GM19463 (cell line): ENCODE data around the gene SLC14A1.

ENCODE experiments used
- ATAC-seq: cut with Tn5 transposase; IDR thresholded peaks from one replicate; pipeline ENCODE4 v1.9.1; 2021; ENCODE audit warnings: mild to moderate bottlenecking, moderate library complexity; ENCODE audit not compliant: unreplicated experiment

The SLC14A1 gene

GRCh38 chr18:45719106-45719505 is 4.9 kb upstream of the SLC14A1 start:
- ATAC-seq, result no peak

- ATAC-seq, result peak; percentile 98
Measured at GRCh38 chr18:45722899-45723298, 1.1 kb upstream of the SLC14A1 start.

- ATAC-seq, result no peak
Measured at GRCh38 chr18:45724601-45725000, 620 bp downstream of the SLC14A1 start.

- no peak for ATAC-seq
Measured at GRCh38 chr18:45725336-45725735, 1.4 kb downstream of the SLC14A1 start.

- ATAC-seq, result no peak
Measured at GRCh38 chr18:45726603-45727002, 2.6 kb downstream of the SLC14A1 start.

- no peak for ATAC-seq
Measured at GRCh38 chr18:45727068-45727467, 3.1 kb downstream of the SLC14A1 start.

GRCh38 chr18:45728336-45729010 is 4.5 kb downstream of the SLC14A1 start:
- no peak for ATAC-seq

GRCh38 chr18:45730832-45731575 is 7.0 kb downstream of the SLC14A1 start:
- no peak for ATAC-seq

- ATAC-seq, result no peak
Measured at GRCh38 chr18:45731716-45732115, 7.7 kb downstream of the SLC14A1 start.

- ATAC-seq, result no peak
Measured at GRCh38 chr18:45733535-45733934, 9.6 kb downstream of the SLC14A1 start.

GRCh38 chr18:45734505-45734904 is 10.5 kb downstream of the SLC14A1 start:
- ATAC-seq, result no peak

GRCh38 chr18:45734944-45735343 is 11.0 kb downstream of the SLC14A1 start:
- ATAC-seq, result no peak

- ATAC-seq, result no peak
Measured at GRCh38 chr18:45738660-45739059, 14.7 kb downstream of the SLC14A1 start.

GRCh38 chr18:45739268-45739667 is 15.3 kb downstream of the SLC14A1 start:
- ATAC-seq, result no peak

- ATAC-seq, result no peak
Measured at GRCh38 chr18:45739848-45740247, 15.9 kb downstream of the SLC14A1 start.

GRCh38 chr18:45741056-45741455 is 17.1 kb downstream of the SLC14A1 start:
- ATAC-seq, result no peak

GRCh38 chr18:45745817-45746461 is 22.0 kb downstream of the SLC14A1 start:
- ATAC-seq, result no peak

GRCh38 chr18:45748501-45748900 is 24.5 kb downstream of the SLC14A1 start:
- ATAC-seq, result no peak

- ATAC-seq, result no peak
Measured at GRCh38 chr18:45749918-45750689, 26.1 kb downstream of the SLC14A1 start.

GRCh38 chr18:45751766-45752165 is 27.8 kb downstream of the SLC14A1 start:
- no peak for ATAC-seq

- ATAC-seq, result no peak
Measured at GRCh38 chr18:45752681-45753080, 28.7 kb downstream of the SLC14A1 start.
